Stimulated activated CD4-positive, alpha-beta T cell treated with anti-CD3 and anti-CD28 coated beads, Interleukin-12 subunit alpha, Interleukin-12 subunit beta, amount 100 ng/mL, for 48 hours (primary cell): ENCODE results near the gene CSNK1G1.
"Not testable (repeated sequence)": the region's sequence is repeated elsewhere in the genome, so short reads cannot be mapped to it uniquely, and the experiment has no call there.

Experiments
- DNase-seq, 3 donors: peaks; one replicate each; pipeline ENCODE4 v3.0.0-alpha.2; 2020; ENCODE audit warnings: low read depth in 2 of 3, low spot score in 1 of 3

CSNK1G1 gene

DNA sequence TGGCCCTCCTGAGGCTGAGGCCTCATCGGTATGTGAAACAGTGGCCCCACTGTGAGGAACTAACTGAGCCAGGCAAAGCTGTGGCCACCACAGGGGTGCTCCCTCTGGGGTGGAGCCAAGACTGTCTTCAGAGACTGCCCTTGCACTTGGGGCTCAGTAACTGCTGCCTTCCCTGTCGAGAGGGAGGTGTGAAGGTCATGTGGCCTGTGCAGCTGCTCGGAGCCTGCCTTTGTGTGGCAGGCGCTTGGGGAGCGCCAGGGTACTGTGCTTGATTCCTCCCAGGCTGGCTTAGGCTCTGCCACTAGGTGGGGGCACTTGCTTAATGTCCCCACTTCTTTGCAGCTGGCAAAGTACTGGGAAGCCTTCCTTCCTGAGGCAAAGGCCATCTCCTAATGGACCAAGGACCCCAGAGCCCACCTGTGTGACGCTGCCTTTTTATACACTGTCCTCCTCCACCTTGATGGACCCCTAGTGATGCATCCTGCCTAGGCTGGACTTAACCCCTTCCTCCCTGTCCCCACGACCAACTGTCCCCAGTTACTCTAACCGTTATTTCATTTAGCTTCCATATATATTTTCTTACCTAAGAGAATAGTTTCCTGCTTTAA, 218.6 kb downstream of the CSNK1G1 start:
- no peak for DNase-seq

DNA sequence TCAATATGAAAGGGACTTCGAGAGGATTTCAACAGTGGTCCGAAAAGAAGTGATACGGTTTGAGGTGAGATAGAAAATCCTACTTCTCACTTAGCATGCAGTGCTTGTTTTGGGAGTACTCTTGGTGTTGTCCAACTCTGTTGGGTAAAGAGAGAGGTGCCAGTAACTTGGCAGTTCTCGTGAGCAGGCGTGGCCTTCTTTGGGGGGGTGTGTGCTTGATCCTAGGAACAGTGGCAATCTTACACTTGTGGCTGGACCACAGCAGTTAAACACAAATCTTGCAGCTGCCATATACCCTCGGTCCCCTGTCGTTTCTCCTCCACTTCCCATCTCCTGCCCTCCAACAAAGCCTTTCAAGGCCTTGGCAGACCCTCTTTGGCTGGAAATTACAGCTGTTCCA, 219.6 kb downstream of the CSNK1G1 start:
- DNase-seq = no peak

DNA sequence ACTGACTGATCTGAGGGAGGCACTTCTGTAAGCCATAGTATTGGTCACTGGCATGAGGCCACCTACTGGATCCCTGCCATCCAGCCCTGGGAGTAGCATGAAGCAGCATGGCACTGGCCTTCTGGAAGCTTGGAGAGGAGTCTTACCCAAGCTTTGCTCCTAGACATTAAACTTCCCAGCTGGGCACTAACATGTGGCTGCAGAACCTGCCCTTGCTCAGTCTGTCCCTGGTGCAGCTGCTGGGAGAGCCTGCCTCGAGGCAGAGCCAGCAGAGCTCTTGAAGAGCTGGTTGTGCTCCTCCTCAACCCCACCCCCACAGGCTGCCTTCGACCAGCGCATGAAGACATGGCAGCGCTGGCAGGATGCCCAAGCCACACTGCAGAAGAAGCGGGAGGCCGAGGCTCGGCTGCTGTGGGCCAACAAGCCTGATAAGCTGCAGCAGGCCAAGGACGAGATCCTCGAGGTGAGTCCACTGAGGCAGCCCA, 221.6 kb downstream of the CSNK1G1 start:
- DNase-seq = no peak

DNA sequence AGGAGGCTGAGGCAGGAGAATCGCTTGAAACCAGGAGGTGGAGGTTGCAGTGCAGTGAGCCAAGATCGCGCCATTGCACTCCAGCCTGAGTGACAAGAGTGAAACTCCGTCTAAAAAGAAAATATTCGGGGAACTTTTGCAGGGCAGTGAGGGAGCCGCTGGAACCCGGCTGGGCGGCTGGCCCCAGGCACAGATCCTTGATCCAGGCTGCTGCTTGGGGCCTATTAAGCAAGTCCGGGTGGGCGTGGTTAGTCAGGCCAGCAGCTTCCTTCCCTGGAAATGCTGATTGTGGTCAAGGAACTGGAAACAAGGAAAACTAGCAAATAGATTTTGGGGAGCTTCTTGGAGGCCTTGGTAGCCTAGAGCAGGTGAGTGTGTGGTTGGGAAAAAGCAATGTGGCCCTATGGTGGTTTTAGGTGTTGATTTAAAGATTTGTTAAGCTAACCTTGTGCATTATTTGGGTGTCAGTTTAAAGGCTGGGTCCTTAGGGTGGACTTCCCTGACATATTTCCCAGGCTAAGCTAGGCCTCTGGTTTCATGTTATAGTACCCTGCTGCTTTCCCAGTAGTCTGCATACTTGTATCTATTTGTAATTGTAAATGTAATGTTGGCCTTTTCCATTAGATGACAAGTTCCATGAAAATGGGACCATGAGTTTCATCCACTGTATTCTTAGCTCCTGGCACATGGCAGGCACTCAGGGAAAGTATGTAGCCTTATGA, 222.2 kb downstream of the CSNK1G1 start:
- DNase-seq = no peak

DNA sequence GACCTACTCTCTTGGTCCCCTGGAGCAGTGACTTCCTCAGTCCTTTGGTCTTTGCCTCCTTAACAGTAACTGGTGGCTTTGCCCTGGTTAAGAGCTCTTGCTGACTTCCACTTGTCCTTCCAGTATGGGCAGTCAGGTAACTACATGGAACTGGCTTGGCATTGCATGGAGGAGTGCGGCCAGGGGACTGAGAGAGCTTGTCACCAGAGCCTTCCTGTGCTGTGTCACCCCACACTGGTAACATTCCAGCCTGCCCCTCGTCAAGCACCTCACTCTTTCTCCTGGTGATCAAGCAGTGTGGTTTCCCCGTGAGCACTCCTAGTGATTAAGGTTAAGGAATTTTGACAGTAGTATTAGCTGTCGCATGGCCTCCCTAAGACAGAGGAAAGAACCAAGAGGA, 223.8 kb downstream of the CSNK1G1 start:
- DNase-seq = no peak

DNA sequence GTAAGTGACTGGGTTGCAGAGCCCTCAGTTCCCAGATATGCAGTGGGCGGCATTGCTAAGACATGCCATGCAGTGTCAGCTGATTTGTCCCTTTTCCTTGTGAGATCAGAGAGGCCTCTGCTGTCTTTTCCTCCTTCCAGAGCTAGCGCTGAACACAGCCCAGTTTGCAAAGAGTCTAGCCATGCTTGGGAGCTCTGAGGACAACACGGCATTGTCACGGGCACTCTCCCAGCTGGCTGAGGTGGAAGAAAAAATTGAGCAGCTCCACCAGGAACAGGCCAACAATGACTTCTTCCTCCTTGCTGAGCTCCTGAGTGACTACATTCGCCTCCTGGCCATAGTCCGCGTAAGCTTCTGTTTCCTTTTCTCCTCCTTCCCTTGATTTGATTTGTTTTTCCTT, 224.4 kb downstream of the CSNK1G1 start:
- no peak for DNase-seq

DNA sequence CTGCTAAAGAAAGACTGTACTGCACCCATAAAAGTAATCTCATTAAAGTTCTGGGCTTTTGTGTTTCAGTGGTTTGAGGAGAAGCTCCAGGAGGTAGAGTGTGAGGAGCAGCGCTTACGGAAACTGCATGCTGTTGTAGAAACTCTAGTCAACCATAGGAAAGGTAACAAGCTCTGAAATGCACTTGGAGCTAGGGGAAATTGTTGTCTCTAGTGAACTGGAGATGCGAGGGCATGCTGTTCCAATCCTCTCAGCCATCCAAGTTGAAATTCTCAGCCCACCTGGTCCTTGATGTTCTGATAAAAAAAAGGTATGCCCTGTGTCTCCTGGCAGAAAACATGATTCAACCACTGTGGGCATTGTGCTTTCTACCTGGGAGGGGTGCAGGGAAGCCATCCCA, 225.8 kb downstream of the CSNK1G1 start:
- no peak for DNase-seq

DNA sequence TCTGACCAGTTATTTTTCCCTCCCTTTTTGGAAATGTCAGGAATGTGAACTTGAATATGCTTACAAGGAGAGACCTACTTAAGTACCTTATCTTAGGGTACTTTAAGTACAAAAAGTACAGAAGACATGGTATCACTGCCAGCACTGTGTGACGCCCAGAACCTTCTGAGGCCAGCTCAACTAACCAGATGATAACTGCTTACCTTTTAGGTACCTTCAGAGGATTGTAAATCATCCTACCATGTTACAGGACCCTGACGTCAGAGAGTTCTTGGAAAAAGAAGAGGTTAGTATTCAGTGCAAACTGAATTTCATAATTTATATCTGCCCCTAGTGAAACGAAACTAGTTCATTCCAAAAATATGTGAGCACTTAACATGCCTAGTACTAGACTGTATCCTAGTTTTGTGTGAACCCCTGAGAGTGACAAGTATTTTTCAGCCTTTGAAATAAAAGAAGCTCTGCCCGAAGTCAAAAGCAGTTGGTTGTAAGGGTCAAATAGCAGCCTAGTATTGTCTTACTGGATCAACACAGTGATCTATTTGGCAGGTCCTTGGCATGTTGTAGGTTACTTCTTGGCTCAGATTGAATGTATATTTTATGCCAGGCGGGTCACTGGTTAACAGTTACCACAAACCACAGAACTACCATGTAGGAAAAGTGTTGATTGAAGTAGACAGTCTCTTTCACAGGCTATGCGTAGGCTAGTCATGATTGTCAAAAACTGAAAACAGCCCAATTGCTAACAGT, 228.3 kb downstream of the CSNK1G1 start:
- DNase-seq = no peak

DNA sequence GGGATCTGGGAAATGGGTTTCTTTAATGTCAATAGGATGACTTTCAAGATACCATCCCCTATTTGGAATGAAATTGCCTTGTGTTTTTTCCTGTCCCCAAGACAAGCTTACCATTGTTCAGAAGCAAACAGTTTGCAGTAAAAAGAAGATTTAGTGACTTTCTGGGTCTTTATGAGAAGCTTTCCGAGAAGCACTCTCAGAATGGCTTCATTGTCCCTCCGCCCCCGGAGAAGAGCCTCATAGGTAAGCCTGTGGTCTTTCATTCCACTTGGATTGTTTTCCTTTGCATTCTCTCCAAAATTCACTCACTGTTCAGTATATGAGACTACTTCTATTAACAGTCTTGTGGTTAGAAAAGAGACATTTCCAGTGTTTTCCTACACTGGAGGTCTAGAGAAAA, 230.0 kb downstream of the CSNK1G1 start:
- DNase-seq = no peak

DNA sequence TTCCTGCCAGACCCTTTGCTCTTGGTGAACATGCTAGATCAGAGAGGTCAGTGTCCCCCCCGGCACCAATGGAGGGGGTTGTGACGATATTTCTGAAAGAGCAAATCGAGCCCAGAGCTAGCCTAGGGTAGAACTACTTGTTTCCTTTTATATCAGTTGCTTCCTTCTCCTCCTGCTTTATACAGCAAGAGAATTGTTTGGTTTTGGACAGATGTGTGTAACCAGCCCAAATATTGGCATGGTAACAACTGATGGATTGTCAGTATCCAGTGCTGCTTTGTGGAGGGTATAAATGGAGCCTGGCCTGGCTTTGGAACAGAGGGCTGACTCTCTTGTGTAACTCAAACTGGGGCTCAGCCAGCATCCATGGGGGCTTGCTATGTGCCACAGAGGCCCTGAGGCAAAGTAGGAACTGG, 233.0 kb downstream of the CSNK1G1 start:
- no peak for DNase-seq

DNA sequence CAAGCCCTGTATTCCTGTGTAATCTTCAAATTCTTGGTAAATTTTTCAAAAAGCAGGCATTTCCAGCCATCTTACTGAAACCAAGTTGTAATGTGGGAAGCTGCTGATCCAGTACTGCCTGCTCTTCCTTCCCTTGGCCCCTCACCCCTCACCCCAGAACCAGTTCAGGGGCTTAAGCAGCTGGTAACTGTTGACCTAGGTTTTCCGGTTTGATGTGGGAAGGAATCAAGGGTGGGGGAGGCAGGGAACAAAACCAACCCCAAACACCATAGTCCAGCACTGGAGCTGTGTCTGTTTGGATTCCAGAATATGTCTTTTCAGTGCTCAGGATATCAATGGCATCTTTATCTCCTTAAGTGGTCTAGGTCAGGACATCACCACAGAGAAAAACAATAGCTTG, 233.5 kb downstream of the CSNK1G1 start:
- no peak for DNase-seq

DNA sequence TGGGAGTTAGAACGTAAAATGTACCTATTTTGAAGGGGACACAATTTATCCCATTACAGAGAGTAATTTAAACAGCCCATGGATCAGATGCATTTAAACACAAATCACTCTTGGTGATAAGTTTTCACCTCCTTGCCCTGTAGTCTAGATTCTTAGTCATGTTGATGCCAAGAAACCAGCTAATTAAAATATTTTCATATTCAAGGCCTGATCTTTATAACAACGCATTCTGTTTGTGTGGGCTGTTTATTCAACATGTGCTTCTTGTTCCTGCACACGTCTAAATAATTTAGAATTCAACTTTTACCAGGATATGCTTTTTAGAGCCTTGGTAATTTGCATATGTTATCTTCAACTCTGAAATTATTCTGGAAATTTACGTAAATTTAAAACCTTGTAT, 234.4 kb downstream of the CSNK1G1 start:
- DNase-seq = no peak

DNA sequence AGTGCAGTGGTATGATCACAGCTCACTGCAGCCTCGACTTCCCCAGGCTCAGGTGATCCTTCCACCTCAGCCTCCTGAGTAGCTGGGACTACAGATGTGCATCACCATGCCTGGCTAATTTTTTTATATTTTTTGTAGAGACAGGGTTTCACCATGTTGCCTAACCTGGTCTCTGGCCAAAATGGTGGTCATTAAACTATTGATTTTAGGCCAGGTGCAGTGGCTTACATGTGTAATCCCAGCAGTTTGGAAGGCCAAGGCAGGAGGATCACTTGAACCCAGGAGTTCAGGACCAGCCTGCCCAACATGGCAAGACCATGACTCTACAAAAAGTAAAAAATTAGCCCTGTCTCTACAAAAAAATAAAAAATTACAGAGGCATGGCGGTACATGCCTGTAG, 235.7 kb downstream of the CSNK1G1 start:
- DNase-seq = not testable (repeated sequence)

DNA sequence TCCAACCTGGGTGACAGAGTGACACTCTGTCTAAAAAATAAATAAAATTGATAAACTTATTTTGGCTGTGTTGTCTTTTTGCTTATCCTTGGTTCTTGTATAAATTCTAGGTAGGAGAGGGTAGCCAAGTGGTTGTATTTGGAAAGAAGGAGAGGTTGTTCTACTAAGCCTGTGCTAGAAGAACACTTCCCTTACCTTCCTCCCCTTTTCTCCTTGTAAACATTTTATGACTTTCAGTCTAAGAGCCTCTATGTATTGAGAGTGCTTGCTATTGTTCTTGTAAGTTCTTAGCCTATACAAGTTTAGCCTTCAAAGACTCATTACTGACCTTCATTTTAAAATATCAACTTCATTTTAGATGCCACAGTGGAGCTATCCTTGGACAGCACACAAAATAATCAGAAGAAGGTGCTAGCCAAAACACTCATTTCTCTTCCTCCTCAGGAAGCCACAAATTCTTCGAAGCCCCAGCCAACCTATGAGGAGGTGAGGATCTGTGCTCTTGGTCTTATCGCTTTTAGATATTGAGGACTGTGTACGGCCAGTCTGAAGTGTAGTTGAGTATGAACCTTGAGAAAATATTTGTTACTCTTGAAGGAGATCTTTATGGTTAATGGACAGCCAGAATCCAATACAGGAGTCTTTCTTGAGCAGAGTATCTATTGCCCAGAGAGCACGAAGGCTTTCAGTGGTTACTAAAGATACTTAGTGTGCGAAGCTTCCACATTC, 238.1 kb downstream of the CSNK1G1 start:
- DNase-seq = no peak
